ENCODE data around the gene RPS15.

RPS15 gene

DNA sequence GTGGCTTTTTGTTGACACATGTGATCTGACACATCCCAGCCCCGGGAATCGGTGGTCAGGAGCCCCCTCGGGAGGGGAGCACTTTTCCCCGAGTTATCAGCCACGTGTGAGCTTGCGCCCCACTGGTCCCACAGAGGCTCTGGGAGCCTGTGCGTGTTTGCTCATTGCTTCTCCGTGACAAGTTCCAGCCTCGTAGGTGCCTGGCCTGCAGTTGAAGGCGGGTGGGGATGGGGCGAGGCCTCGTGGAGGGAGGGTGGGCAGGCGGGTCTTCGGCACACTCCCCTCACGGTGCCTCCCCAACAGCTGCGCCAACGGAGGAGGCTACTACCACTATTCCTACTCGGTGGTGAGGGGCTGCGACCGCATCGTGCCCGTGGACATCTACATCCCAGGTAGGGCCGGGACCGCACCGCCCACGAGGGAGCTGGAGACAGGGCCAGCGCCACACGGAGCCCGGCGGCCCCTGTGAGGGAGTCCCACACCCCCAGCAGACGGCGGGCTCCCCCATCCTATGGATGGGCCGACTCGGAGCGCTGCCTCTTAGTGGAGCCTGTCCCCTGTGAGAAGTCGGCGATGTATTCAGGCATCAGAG, 45.2 kb upstream of the RPS15 start:
- no peak for TF ChIP-seq CTCF (IDR thresholded peaks at IDR 0.05; ENCODE audit: extremely low read depth, insufficient read depth, missing control alignments)
- in situ Hi-C loops (cut with MboI; ENCODE audit: low pct_unique_long_range_greater_than_20kb, low sequenced_read_pairs, unreplicated experiment), result loop anchor here (25.0 kb wide), 1 partner anchor 106 kb away; the partner anchor contains the start of genes EFNA2 and FAM174C
- DNase-seq (ENCODE audit: low spot score), result no peak

- in situ Hi-C loops (cut with MboI; ENCODE audit: low pct_unique_long_range_greater_than_20kb, low sequenced_read_pairs, unreplicated experiment), result loop anchor here (25.0 kb wide), 1 partner anchor 107 kb away; the partner anchor contains the start of genes EFNA2 and FAM174C
- no peak for TF ChIP-seq CTCF (IDR thresholded peaks at IDR 0.05; ENCODE audit: extremely low read depth, insufficient read depth, missing control alignments)
- DNase-seq (ENCODE audit: low spot score), result no peak
These were observed 44.4 kb upstream of the RPS15 start for GRCh38 chr19:1393841-1394240.

GRCh38 chr19:1394252-1395193, 43.7 kb upstream of the RPS15 start:
- TF ChIP-seq CTCF (IDR thresholded peaks at IDR 0.05; ENCODE audit: extremely low read depth, insufficient read depth, missing control alignments), result no peak
- in situ Hi-C loops (cut with MboI; ENCODE audit: low pct_unique_long_range_greater_than_20kb, low sequenced_read_pairs, unreplicated experiment), result loop anchor here (25.0 kb wide), 1 partner anchor 107 kb away; the partner anchor contains the start of genes EFNA2 and FAM174C
- DNase-seq (ENCODE audit: low spot score), result no peak

DNA sequence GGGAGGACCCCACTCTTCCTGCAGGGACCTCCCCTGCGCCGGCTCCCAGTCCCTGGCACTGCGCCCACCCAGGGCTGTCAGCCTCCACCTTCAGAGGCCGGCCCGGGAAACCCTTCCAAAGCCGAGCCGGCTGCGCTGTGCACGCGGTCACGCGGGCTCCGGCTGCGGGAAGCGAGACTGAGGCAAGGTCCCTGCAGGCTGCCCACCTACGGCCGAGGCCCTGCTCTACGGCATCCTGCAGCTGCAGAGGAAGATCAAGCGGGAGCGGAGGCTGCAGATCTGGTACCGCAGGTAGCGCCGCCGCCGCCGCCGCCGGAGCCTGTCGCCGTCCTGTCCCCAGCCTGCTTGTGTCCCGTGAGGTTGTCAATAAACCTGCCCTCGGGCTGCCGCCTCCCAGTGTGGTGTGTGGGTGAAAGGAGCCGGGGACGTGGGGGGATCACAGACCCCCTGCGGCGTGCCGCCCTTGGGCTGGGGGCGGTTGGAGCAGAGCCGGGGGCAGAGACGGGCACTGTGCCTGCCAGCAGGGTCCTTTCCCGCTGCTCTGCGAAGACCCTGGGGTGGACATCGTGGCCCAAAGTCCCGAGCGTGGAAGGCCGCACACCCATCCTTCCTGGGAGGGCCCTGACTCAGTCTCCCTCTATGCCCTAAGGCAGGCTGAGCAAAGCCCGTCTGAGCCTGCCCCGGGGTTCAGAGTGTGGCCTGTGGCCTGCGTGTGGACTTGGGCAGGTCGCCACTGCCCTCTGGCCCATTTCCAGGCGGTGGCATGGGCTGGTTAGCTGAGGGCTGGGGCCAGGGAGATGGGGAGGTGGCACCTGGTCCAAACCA, 42.8 kb upstream of the RPS15 start:
- TF ChIP-seq CTCF (IDR thresholded peaks at IDR 0.05; ENCODE audit: extremely low read depth, insufficient read depth, missing control alignments), result no peak
- DNase-seq (ENCODE audit: low spot score), result no peak
- in situ Hi-C loops (cut with MboI; ENCODE audit: low pct_unique_long_range_greater_than_20kb, low sequenced_read_pairs, unreplicated experiment), result loop anchor here (25.0 kb wide), 1 partner anchor 108 kb away; the partner anchor contains the start of genes EFNA2 and FAM174C

- no peak for DNase-seq (ENCODE audit: low spot score)
- in situ Hi-C loops (cut with MboI; ENCODE audit: low pct_unique_long_range_greater_than_20kb, low sequenced_read_pairs, unreplicated experiment), result loop anchor here (25.0 kb wide), 1 partner anchor 109 kb away; the partner anchor contains the start of genes EFNA2 and FAM174C
- no peak for TF ChIP-seq CTCF (IDR thresholded peaks at IDR 0.05; ENCODE audit: extremely low read depth, insufficient read depth, missing control alignments)
These were observed 42.0 kb upstream of the RPS15 start for GRCh38 chr19:1396019-1396767.
